OCI-LY1 (cell line): ENCODE results near the gene SH3BP5L.

Experiments
- H2AFZ ChIP-seq: fragments of 200-600 bp; sonication (generic), shearing (Covaris generic); 2 replicates; pipeline ENCODE4 v1.6.0; 2014; ENCODE audit warnings: antibody characterized with exemption, mild to moderate bottlenecking, low read length
- H3F3A ChIP-seq: fragments of 200-600 bp; sonication (generic), shearing (Covaris generic); 2 replicates; pipeline ENCODE4 v1.6.0; 2014; ENCODE audit warnings: mild to moderate bottlenecking, antibody characterized with exemption, low read length, moderate library complexity; ENCODE audit not compliant: insufficient read depth
- H3K27ac ChIP-seq: fragments of 200-600 bp; sonication (generic); 2 replicates; pipeline ENCODE4 v1.5.1; 2014; ENCODE audit warnings: low read length, mixed run types, mild to moderate bottlenecking, low read depth; ENCODE audit not compliant: poor library complexity, severe bottlenecking
- H3K27me3 ChIP-seq: fragments of 200-600 bp; sonication (generic); 2 replicates; pipeline ENCODE4 v1.6.0; 2014; ENCODE audit warnings: antibody characterized with exemption, mild to moderate bottlenecking, low read length, moderate library complexity; ENCODE audit not compliant: insufficient read depth
- H3K36me3 ChIP-seq: fragments of 200-600 bp; sonication (generic); 2 replicates; pipeline ENCODE4 v1.6.1; 2014; ENCODE audit warnings: mild to moderate bottlenecking, antibody characterized with exemption, low read length, moderate library complexity, mixed read lengths; ENCODE audit not compliant: insufficient read depth
- H3K4me1 ChIP-seq: fragments of 200-600 bp; sonication (generic); 2 replicates; pipeline ENCODE4 v1.5.1; 2014; ENCODE audit warnings: mild to moderate bottlenecking, low read length, moderate library complexity; ENCODE audit not compliant: insufficient read depth, severe bottlenecking
- H3K4me2 ChIP-seq: fragments of 200-600 bp; sonication (generic), shearing (Covaris generic); 2 replicates; pipeline ENCODE4 v1.6.1; 2014; ENCODE audit warnings: low read length
- H3K4me3 ChIP-seq: fragments of 200-600 bp; sonication (generic); 2 replicates; pipeline ENCODE4 v1.5.1; 2014; ENCODE audit warnings: low read length, low read depth, mild to moderate bottlenecking, mixed read lengths; ENCODE audit not compliant: poor library complexity, severe bottlenecking
- H3K79me2 ChIP-seq: fragments of 200-600 bp; shearing (Covaris generic); 2 replicates; pipeline ENCODE4 v1.6.1; 2016; ENCODE audit warnings: mixed run types, low read length, mixed read lengths; ENCODE audit not compliant: insufficient read depth
- H3K9ac ChIP-seq: fragments of 200-600 bp; sonication (generic), shearing (Covaris generic); 2 replicates; pipeline ENCODE4 v1.6.1; 2014; ENCODE audit warnings: mild to moderate bottlenecking, low read length, mixed read lengths
- H3K9me2 ChIP-seq: fragments of 200-600 bp; sonication (generic), shearing (Covaris generic); 2 replicates; pipeline ENCODE4 v1.6.1; 2014; ENCODE audit warnings: low read depth, mild to moderate bottlenecking, low read length, mixed read lengths
- H3K9me3 ChIP-seq: fragments of 200-600 bp; shearing (Covaris generic); 2 replicates; pipeline ENCODE4 v1.6.1; 2014; ENCODE audit warnings: low read length, mixed read lengths
- H4K20me1 ChIP-seq: fragments of 200-600 bp; sonication (generic), shearing (Covaris generic); 2 replicates; pipeline ENCODE4 v1.6.0; 2016; ENCODE audit warnings: mild to moderate bottlenecking, low read length; ENCODE audit not compliant: insufficient read depth
- CTCF ChIP-seq: fragments of 200-600 bp; sonication (generic), shearing (Covaris generic); IDR thresholded peaks from 2 replicates; pipeline ENCODE4 v1.5.1; 2017; ENCODE audit warnings: mild to moderate bottlenecking, antibody characterized with exemption, low read length, moderate library complexity, mixed read lengths
- EZH2 ChIP-seq: fragments of 200-600 bp; sonication (generic), shearing (Covaris generic); IDR thresholded peaks from 2 replicates; pipeline ENCODE4 v1.8.0; 2017; ENCODE audit warnings: borderline replicate concordance, mixed run types, mild to moderate bottlenecking, antibody characterized with exemption, low read length, moderate library complexity, mixed read lengths

Gene SH3BP5L

GRCh38 chr1:248824301-248824700 is 1.4 kb downstream of the SH3BP5L start:
- H3K79me2 ChIP-seq = no peaks in the 10 kb centered on the region
- no peaks in the 10 kb centered on the region for H3K27me3 ChIP-seq
- no peak overlapping the region for H2AFZ ChIP-seq
- H3K27ac ChIP-seq = no peak overlapping the region
- no peaks in the 10 kb centered on the region for H3K9me3 ChIP-seq
- no peaks in the 10 kb centered on the region for H4K20me1 ChIP-seq
- TF ChIP-seq CTCF (no peak), EZH2 (no peak)
- H3K4me1 ChIP-seq = peaks cover 47% of the 10 kb centered on the region
- H3K9ac ChIP-seq = no peak overlapping the region
- H3K9me2 ChIP-seq = no peaks in the 10 kb centered on the region
- H3F3A ChIP-seq = no peaks in the 10 kb centered on the region
- H3K36me3 ChIP-seq = peaks cover 27% of the 10 kb centered on the region; the same call in 1 of the 2 replicates
- H3K4me3 ChIP-seq = no peak overlapping the region
- peak overlapping the region; percentile 76; the same call in 1 of the 2 replicates for H3K4me2 ChIP-seq

GRCh38 chr1:248823517-248824001 is 2.2 kb downstream of the SH3BP5L start:
- H3K4me1 ChIP-seq = peaks cover 52% of the 10 kb centered on the region

GRCh38 chr1:248822148-248823032 is 3.3 kb downstream of the SH3BP5L start:
- TF ChIP-seq CTCF (no peak), EZH2 (no peak)
- Histone ChIP-seq H2AFZ (no peak overlapping the region), H3K4me3 (peak overlapping the region; percentile 12), H3K9me2 (no peaks in the 10 kb centered on the region), H3K4me2 (peak overlapping the region; percentile 76; the same call in 1 of the 2 replicates), H3K79me2 (no peaks in the 10 kb centered on the region), H3K4me1 (peaks cover 50% of the 10 kb centered on the region), H3K27me3 (no peaks in the 10 kb centered on the region), H3F3A (no peaks in the 10 kb centered on the region), H3K9me3 (no peaks in the 10 kb centered on the region), H3K27ac (no peak overlapping the region), H3K9ac (no peak overlapping the region; the same call in 1 of the 2 replicates), H4K20me1 (no peaks in the 10 kb centered on the region), H3K36me3 (peaks cover 27% of the 10 kb centered on the region; the same call in 1 of the 2 replicates)

More at GRCh38 chr1:248823517-248824001, 2.2 kb downstream of the SH3BP5L start:
- H3K9ac ChIP-seq = no peak overlapping the region
- no peak overlapping the region for H3K27ac ChIP-seq
- H3K4me3 ChIP-seq = peak overlapping the region; percentile 3
- no peaks in the 10 kb centered on the region for H3K9me3 ChIP-seq
- H3K36me3 ChIP-seq = peaks cover 27% of the 10 kb centered on the region; the same call in 1 of the 2 replicates
- no peak for TF ChIP-seq CTCF
- TF ChIP-seq EZH2 = no peak
- H3F3A ChIP-seq = no peaks in the 10 kb centered on the region
- H4K20me1 ChIP-seq = no peaks in the 10 kb centered on the region
- no peaks in the 10 kb centered on the region for H3K27me3 ChIP-seq
- H3K9me2 ChIP-seq = no peaks in the 10 kb centered on the region
- no peaks in the 10 kb centered on the region for H3K79me2 ChIP-seq
- peak overlapping the region; percentile 76; the same call in 1 of the 2 replicates for H3K4me2 ChIP-seq
- H2AFZ ChIP-seq = no peak overlapping the region
